Prostate gland (tissue), 2 donors: ENCODE measurements around the gene GDF7.

Experiments
- CTCF ChIP-seq, 4 experiments: fragments of 200-600 bp in 2 of 4; fragments of 450-650 bp in 2 of 4; sonication (generic) in 2 of 4; IDR thresholded peaks; 1 replicate in 3 of 4; 2 replicates in 1 of 4; pipeline ENCODE4 v1.5.1; 2016 to 2019; ENCODE audit warnings: antibody characterized with exemption in 4 of 4, mild to moderate bottlenecking in 2 of 4, moderate library complexity in 2 of 4
- POLR2A ChIP-seq: fragments of 450-650 bp; IDR thresholded peaks from one replicate; pipeline ENCODE4 v1.6.1; 2016; ENCODE audit warnings: antibody characterized with exemption, mild to moderate bottlenecking
- POLR2AphosphoS5 ChIP-seq: sonication (generic); formaldehyde crosslinking; IDR thresholded peaks from one replicate; pipeline ENCODE4 v1.6.1; 2017; ENCODE audit warnings: antibody characterized with exemption

DNA sequence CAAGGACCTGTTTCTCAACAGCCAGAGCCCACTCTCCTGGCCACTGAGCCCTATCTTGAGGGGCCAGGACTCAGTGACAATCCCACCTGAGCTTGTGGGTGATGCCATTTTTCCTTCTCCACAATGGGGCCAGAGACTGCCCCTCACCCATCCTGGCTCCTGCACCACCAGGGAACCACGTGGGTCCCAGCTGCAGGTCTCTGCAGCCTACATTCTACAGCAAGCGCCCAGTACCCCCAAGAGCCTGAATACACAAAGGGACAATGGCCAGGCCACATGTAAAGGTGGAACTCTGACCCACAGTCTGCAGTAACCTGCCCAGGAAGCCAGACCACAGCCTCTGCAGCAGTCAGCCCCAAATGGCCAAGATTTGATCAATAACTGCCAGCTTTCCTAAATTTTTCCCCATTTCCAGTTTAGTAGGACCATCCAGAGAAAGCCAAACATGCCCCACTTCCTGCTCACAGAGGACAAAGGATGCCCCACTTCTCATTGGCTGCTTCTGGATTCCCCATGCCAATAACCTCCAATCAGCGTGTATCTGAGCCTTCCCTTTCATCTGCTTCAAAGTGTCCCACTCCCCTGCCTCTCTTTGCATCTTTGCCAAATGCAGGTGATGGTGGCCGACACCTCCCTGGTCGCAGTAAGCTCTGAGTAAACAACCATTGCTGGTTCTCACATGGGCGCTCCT is 35.2 kb upstream of the GDF7 start:
- no peak for TF ChIP-seq CTCF (IDR thresholded peaks at IDR 0.05)
- no peak for TF ChIP-seq POLR2AphosphoS5
- no peak for TF ChIP-seq POLR2A
